Mesenchymal stem cell (in vitro differentiated cells and primary cell): ENCODE results near the gene PLET1.

Source experiments
- DNase-seq: peaks from one replicate; pipeline ENCODE4 v3.0.0-alpha.2; 2013
- H2AFZ ChIP-seq: one replicate; pipeline ENCODE4 v1.6.1; 2013; ENCODE audit warnings: low read depth, mild to moderate bottlenecking, control low read depth, inconsistent platforms, low read length, moderate library complexity
- H2AK5ac ChIP-seq: 2 replicates; pipeline ENCODE4 v1.6.1; 2013; ENCODE audit warnings: low read length, moderate library complexity, mild to moderate bottlenecking, inconsistent platforms; ENCODE audit not compliant: severe bottlenecking
- H2BK120ac ChIP-seq: one replicate; pipeline ENCODE4 v1.6.1; 2013; ENCODE audit warnings: low read depth, mild to moderate bottlenecking, inconsistent platforms, low read length, moderate library complexity
- H2BK12ac ChIP-seq, 2 experiments: one replicate each; pipeline ENCODE4 v1.6.1; 2013; ENCODE audit warnings: inconsistent platforms in 2 of 2, low read length in 2 of 2, mild to moderate bottlenecking in 2 of 2, moderate library complexity in 2 of 2, control low read depth in 1 of 2
- H2BK15ac ChIP-seq: one replicate; pipeline ENCODE4 v1.6.1; 2013; ENCODE audit warnings: mild to moderate bottlenecking, low read depth, inconsistent platforms; ENCODE audit not compliant: poor library complexity, severe bottlenecking
- H2BK5ac ChIP-seq: 2 replicates; pipeline ENCODE4 v1.6.1; 2013; ENCODE audit warnings: low read depth, mild to moderate bottlenecking, low read length, control low read depth, inconsistent platforms; ENCODE audit not compliant: poor library complexity, severe bottlenecking
- H3K14ac ChIP-seq, 2 experiments: one replicate each; pipeline ENCODE4 v1.6.1; 2013; ENCODE audit warnings: inconsistent platforms in 2 of 2, low read length in 2 of 2, control low read depth in 1 of 2, mild to moderate bottlenecking in 1 of 2, moderate library complexity in 1 of 2
- H3K18ac ChIP-seq, 2 experiments: one replicate each; pipeline ENCODE4 v1.6.1; 2013; ENCODE audit warnings: inconsistent platforms in 2 of 2, low read length in 2 of 2, control low read depth in 1 of 2, low read depth in 1 of 2, mild to moderate bottlenecking in 1 of 2
- H3K23ac ChIP-seq, 2 experiments: one replicate each; pipeline ENCODE4 v1.6.1; 2013; ENCODE audit warnings: inconsistent platforms in 2 of 2, low read length in 2 of 2, mild to moderate bottlenecking in 2 of 2, moderate library complexity in 2 of 2, control low read depth in 1 of 2
- H3K27ac ChIP-seq: 2 replicates; pipeline ENCODE4 v1.5.1; 2013; ENCODE audit warnings: mild to moderate bottlenecking, moderate library complexity, low read length, control low read depth, inconsistent platforms; ENCODE audit not compliant: poor library complexity, severe bottlenecking
- H3K27me3 ChIP-seq, 2 experiments: 2 replicates each; pipeline versions ENCODE4 v1.6.1 to v1.7.0; 2013; ENCODE audit warnings: low read length in 2 of 2, mild to moderate bottlenecking in 2 of 2, moderate library complexity in 2 of 2, control low read depth in 1 of 2, inconsistent platforms in 1 of 2; ENCODE audit not compliant: control insufficient read depth in 1 of 2, insufficient read depth in 1 of 2
- H3K36me3 ChIP-seq, 2 experiments: 2 replicates each; pipeline versions ENCODE4 v1.6.1 to v1.7.0; 2013; ENCODE audit warnings: low read length in 2 of 2, control low read depth in 1 of 2, inconsistent platforms in 1 of 2, low read depth in 1 of 2, mild to moderate bottlenecking in 1 of 2; ENCODE audit not compliant: insufficient read depth in 2 of 2, control insufficient read depth in 1 of 2
- H3K4ac ChIP-seq, 2 experiments: one replicate each; pipeline ENCODE4 v1.6.1; 2013; ENCODE audit warnings: inconsistent platforms in 2 of 2, low read length in 2 of 2, mild to moderate bottlenecking in 2 of 2, moderate library complexity in 2 of 2, control low read depth in 1 of 2, low read depth in 1 of 2
- H3K4me1 ChIP-seq: 2 replicates; pipeline ENCODE4 v1.6.1; 2013; ENCODE audit warnings: low read depth, low read length, control low read depth; ENCODE audit not compliant: control insufficient read depth, insufficient read depth
- H3K4me2 ChIP-seq: 2 replicates; pipeline ENCODE4 v1.6.1; 2013; ENCODE audit warnings: low read length, mild to moderate bottlenecking, inconsistent platforms; ENCODE audit not compliant: poor library complexity, severe bottlenecking
- H3K4me3 ChIP-seq, 2 experiments: 2 replicates each; pipeline versions ENCODE4 v1.5.1 to v1.7.0; 2013; ENCODE audit warnings: low read length in 2 of 2, mild to moderate bottlenecking in 2 of 2, control low read depth in 1 of 2, low read depth in 1 of 2; ENCODE audit not compliant: insufficient read depth in 1 of 2
- H3K79me1 ChIP-seq: replicated peaks from 2 replicates; pipeline ENCODE4 v1.6.1; 2013; ENCODE audit warnings: mild to moderate bottlenecking, control low read depth, low read length, inconsistent platforms; ENCODE audit not compliant: poor library complexity, severe bottlenecking
- H3K9ac ChIP-seq: 2 replicates; pipeline ENCODE4 v1.7.0; 2013; ENCODE audit warnings: mild to moderate bottlenecking, low read length, moderate library complexity
- H3K9me3 ChIP-seq: 2 replicates; pipeline ENCODE4 v1.7.0; 2013; ENCODE audit warnings: mild to moderate bottlenecking, low read length; ENCODE audit not compliant: control insufficient read depth
- H4K8ac ChIP-seq: one replicate; pipeline ENCODE4 v1.6.1; 2013; ENCODE audit warnings: inconsistent platforms, mild to moderate bottlenecking, low read length, moderate library complexity
- H4K91ac ChIP-seq: one replicate; pipeline ENCODE4 v1.6.1; 2013; ENCODE audit warnings: mild to moderate bottlenecking, low read length, inconsistent platforms
- WGBS: methylation state at CpG from one replicate; pipeline ENCODE4 v1.1.7; 2013; ENCODE audit warnings: mixed read lengths; 5-methylcytosine and 5-hydroxymethylcytosine counted together

Gene PLET1

GRCh38 chr11:112285841-112286311, 25.2 kb upstream of the PLET1 start:
- Histone ChIP-seq H3K79me1 (no peaks in the 10 kb centered on the region), H4K8ac (no peak overlapping the region), H3K14ac (no peak overlapping the region), H3K9ac (no peak overlapping the region), H2AK5ac (no peak overlapping the region), H2BK15ac (no peak overlapping the region), H3K18ac (peak overlapping the region in 1 of 2 experiments; percentile 18), H3K4ac (peak overlapping the region in 1 of 2 experiments; percentile 24), H3K4me2 (no peak overlapping the region), H3K4me3 (no peak overlapping the region), H4K91ac (no peak overlapping the region), H2BK12ac (peak overlapping the region in 1 of 2 experiments; percentile 45), H3K4me1 (peaks cover 3% of the 10 kb centered on the region), H2BK5ac (no peak overlapping the region), H3K23ac (no peak overlapping the region), H3K27me3 (peaks cover 0 to 37% of the 10 kb centered on the region in 2 experiments), H2BK120ac (no peak overlapping the region), H3K9me3 (no peaks in the 10 kb centered on the region), H3K27ac (no peak overlapping the region), H2AFZ (peak overlapping the region; percentile 10), H3K36me3 (no peaks in the 10 kb centered on the region)
- 67% methylated on average over 6 of the region's 6 CpGs for WGBS
- DNase-seq, result peak; percentile 52

- Histone ChIP-seq H3K79me1 (no peaks in the 10 kb centered on the region), H3K9me3 (no peaks in the 10 kb centered on the region), H3K36me3 (no peaks in the 10 kb centered on the region), H4K8ac (no peak overlapping the region), H2BK5ac (no peak overlapping the region), H2AFZ (peak overlapping the region; percentile 31), H4K91ac (no peak overlapping the region), H2BK15ac (no peak overlapping the region), H3K18ac (no peak overlapping the region), H3K9ac (no peak overlapping the region), H3K23ac (no peak overlapping the region), H3K27ac (no peak overlapping the region), H3K4me2 (no peak overlapping the region), H3K4ac (no peak overlapping the region), H2BK12ac (no peak overlapping the region), H3K14ac (no peak overlapping the region), H3K4me3 (no peak overlapping the region), H3K4me1 (peaks cover 7% of the 10 kb centered on the region), H2AK5ac (no peak overlapping the region), H3K27me3 (peaks cover 0 to 37% of the 10 kb centered on the region in 2 experiments), H2BK120ac (no peak overlapping the region)
- no peak for DNase-seq
- WGBS, result 95% methylated on average over 4 of the region's 4 CpGs
These were observed 21.1 kb upstream of the PLET1 start for GRCh38 chr11:112281726-112282125.

- H3K79me1 ChIP-seq, result no peaks in the 10 kb centered on the region
- H4K91ac ChIP-seq, result no peak overlapping the region
- 19% methylated on average over 14 of the region's 18 CpGs for WGBS
These were observed 19.8 kb upstream of the PLET1 start for GRCh38 chr11:112280268-112281126.

GRCh38 chr11:112279901-112280267, 19.2 kb upstream of the PLET1 start:
- Histone ChIP-seq H2BK5ac (no peak overlapping the region), H4K91ac (no peak overlapping the region)
- 2% methylated on average over 15 of the region's 15 CpGs for WGBS

More at GRCh38 chr11:112280268-112281126, 19.8 kb upstream of the PLET1 start:
- Histone ChIP-seq H3K4me1 (peaks cover 7% of the 10 kb centered on the region), H3K27ac (no peak overlapping the region), H2AK5ac (no peak overlapping the region), H2BK15ac (no peak overlapping the region), H3K23ac (no peak overlapping the region), H4K8ac (peak overlapping the region; percentile 78), H3K4me3 (peak overlapping the region in 1 of 2 experiments; percentile 75), H3K4ac (no peak overlapping the region), H2BK5ac (no peak overlapping the region), H3K36me3 (no peaks in the 10 kb centered on the region), H2AFZ (peak overlapping the region; percentile 55), H3K27me3 (peaks cover 0 to 26% of the 10 kb centered on the region in 2 experiments), H2BK12ac (peak overlapping the region; percentile 1 to 9), H3K9me3 (no peaks in the 10 kb centered on the region), H2BK120ac (no peak overlapping the region), H3K9ac (peak overlapping the region; percentile 61), H3K18ac (peak overlapping the region in 1 of 2 experiments; percentile 6), H3K14ac (no peak overlapping the region), H3K4me2 (peak overlapping the region; percentile 72)
- peak; percentile 85 for DNase-seq

More at GRCh38 chr11:112279901-112280267, 19.2 kb upstream of the PLET1 start:
- Histone ChIP-seq H3K79me1 (no peaks in the 10 kb centered on the region), H2AFZ (peak overlapping the region; percentile 55), H3K27ac (no peak overlapping the region), H2BK120ac (no peak overlapping the region), H3K27me3 (peaks cover 0 to 23% of the 10 kb centered on the region in 2 experiments), H3K36me3 (no peaks in the 10 kb centered on the region), H2BK12ac (peak overlapping the region; percentile 1 to 9), H3K4me1 (peaks cover 7% of the 10 kb centered on the region), H3K9ac (peak overlapping the region; percentile 61), H3K4me2 (peak overlapping the region; percentile 72), H3K9me3 (no peaks in the 10 kb centered on the region), H3K14ac (no peak overlapping the region), H3K18ac (no peak overlapping the region), H3K4ac (no peak overlapping the region), H3K23ac (no peak overlapping the region), H2AK5ac (no peak overlapping the region), H2BK15ac (no peak overlapping the region), H3K4me3 (peak overlapping the region in 1 of 2 experiments; percentile 75), H4K8ac (peak overlapping the region; percentile 78)
- peak; percentile 58 for DNase-seq
